Measurements from ENCODE around the gene APLF. TPM values are rescaled to one million over a fixed set of nuclear protein-coding genes. Genes with fewer than 3 reads are reported as not detected.

APLF gene
- total RNA-seq, result 1.1 TPM

DNA sequence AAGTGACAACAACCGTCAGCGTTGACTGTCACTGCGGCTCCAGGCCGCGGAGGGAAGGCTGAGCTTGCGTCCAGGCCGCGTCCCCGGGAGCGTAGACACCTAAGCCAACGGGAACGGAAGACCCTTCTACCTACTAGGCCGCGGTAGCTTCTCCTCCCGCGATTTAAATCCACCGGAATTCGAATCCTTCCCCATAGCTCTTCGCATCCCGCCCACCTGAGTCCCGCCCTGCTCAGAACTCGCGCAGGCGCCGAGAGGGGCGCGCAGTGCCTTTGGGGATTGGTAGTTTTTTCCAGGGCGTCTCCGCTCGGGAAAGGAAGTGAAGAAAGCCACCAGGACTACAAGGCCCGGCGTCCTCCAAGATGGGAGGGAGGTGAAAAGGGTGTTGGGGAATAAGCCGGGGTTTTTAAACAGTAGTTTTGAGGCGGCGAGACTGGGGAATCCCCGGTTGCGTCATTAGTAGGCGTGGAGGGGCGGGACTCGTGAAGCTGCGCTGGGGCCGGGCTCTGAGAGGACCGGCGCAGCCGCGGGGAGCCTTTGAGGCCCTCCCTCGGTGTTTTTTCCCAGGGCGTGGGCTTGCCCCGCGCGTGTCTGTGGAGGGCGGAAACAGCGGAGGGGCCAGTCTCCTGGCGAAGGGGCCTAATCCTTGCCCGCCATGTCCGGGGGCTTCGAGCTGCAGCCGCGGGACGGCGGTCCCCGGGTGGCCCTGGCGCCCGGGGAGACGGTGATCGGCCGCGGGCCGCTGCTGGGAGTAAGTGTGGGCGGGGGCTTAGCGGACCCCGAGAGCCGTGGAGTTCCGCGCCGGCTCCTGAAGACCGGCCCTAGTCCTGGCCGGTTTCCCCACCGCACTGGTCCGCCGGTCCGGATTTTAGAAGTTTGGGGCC, at the start of gene APLF, which contains the start of gene FBXO48:
Gene APLF (plus strand): TSS at position 509 of the 884 bp plus-strand sequence. CDS start 147 bp downstream, at position 656.
Gene FBXO48 (minus strand): TSS at position 218 of the 884 bp plus-strand sequence. CDS start 2,149 bp downstream, outside the sequence.
- ATAC-seq, result peak; percentile 96
- peak; percentile 98 for DNase-seq (ENCODE audit: low spot score)

GRCh38 chr2:68417926-68418325, 49.5 kb upstream of the APLF start:
- no peak for DNase-seq (ENCODE audit: low spot score)
- no peak for ATAC-seq

DNA sequence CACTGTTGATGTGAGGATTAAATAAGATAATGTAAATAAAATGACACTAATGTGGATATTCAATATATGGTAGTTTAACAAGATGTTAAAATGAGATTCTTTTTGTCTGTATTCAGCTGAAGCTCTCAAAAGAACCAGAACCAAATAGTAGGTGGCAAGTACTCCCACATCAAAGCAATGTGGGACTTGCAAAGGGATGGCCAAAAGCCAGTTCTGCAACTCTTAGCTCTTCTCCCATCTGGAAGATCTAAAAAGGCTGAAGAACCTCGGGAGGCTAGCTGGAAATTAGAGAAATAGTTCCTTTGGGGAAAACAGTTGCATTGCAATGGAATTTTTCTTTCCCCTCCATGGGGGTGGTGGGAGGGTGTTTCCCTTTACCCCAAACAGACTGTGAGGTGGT, 49.0 kb upstream of the APLF start:
- ATAC-seq, result no peak
- DNase-seq (ENCODE audit: low spot score), result no peak

GRCh38 chr2:68418855-68419254, 48.5 kb upstream of the APLF start:
- DNase-seq (ENCODE audit: low spot score) (no peak), ATAC-seq (no peak)

DNA sequence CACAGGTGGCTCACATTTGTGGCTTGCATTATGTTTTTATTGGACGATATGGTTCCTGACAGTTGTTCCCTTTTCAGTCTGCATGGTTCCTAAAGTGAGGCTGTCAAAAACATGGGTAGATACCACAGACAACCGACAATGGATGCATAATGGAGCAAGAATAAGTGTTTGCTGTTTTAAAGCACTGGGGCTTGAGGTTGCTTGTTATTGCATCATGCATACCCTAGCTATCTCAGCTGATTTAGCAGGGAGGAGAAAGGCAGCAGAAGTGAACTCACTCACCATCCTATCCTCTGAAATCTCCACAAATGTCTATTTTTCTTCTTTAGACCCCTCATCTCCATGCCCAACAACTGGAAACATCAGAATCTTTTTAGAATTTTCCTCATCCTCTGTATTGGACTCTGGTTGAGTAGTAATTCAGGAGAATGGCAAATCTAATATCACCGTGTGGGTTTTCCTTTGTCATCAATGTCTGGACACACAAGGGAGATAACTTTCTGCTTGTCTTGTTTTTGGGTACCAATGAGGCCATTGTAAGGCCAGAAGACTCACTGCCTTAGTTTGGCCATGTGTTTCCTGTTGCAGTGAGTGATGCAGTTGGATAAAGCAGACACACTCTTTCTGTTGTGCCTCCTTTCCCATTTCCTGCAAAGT, 47.0 kb upstream of the APLF start:
- DNase-seq (ENCODE audit: low spot score) (no peak), ATAC-seq (no peak)

DNA sequence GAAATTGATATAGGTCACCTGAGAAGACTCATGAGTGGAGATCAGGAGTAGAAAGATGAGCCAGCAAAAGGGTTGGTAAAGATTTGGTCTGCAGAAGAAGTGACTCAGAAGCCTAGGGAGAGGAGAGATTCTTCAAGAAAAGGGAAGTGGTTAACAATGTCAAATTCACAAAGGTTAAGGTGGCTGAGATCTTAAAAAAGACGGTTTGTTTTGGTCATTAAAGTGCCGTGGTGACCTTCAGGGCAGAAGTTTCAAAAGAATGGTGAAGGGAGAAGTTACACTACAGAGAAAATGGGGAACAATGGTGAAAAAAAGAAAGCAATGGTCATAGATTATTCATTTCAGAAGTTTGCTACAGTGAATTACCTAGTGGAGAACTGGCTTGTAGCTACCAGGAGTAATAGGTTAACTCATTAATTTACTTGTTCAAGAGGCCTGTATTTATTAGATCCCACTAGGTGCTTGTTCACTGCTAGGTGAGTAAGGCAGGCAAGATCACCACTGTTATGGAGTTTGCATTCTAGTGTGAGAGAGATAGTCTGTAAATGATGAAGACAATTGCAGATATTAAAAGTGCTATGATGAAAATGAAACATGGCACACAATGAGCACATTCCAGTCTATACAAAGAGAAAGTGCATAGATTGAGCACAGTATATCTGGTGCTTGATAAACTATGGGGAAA, 43.3 kb upstream of the APLF start:
- no peak for DNase-seq (ENCODE audit: low spot score)
- no peak for ATAC-seq

- DNase-seq (ENCODE audit: low spot score), result no peak
- no peak for ATAC-seq
Observed at GRCh38 chr2:68425503-68425902, 41.9 kb upstream of the APLF start.

GRCh38 chr2:68426446-68426845, 40.9 kb upstream of the APLF start:
- DNase-seq (ENCODE audit: low spot score), result no peak
- ATAC-seq, result no peak

DNA sequence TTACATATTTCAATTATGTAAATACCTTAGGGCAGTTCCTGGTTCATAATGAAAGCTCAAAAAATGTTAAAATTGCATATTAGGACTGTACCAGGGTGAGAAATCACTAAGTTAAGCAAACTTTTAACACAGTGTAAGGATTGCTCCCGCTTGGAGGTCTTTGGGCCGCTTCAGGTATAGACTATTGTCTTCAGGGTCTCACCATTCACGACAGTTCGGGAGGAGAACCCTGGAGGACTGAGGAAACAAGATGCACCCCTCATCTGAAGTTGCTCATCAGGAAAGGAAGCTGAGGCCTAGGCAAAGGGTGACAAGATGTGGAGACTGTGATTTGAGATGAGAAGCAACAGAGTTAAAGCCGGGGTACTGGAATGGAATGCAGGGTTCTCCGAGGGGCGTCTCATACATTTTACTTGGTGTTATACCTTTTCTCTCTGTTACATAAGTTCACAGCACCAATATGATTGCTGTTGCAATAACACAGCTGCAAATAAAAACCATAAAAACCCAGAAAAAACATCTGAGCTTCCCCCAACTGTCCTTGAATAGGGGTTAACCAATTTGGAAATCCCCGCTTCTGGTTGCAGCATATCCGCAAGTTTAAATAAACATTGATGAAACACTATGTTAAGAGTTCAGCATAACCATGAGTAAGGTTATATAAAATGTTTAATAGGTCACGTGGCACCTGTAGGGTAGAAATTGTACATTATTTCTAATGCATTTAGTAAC, 40.4 kb upstream of the APLF start:
- peak; percentile 55 for ATAC-seq

GRCh38 chr2:68428126-68428525, 39.3 kb upstream of the APLF start:
- ATAC-seq, result no peak
- DNase-seq (ENCODE audit: low spot score), result no peak

More for the DNA sequence above, 40.4 kb upstream of the APLF start:
- no peak for DNase-seq (ENCODE audit: low spot score)

DNA sequence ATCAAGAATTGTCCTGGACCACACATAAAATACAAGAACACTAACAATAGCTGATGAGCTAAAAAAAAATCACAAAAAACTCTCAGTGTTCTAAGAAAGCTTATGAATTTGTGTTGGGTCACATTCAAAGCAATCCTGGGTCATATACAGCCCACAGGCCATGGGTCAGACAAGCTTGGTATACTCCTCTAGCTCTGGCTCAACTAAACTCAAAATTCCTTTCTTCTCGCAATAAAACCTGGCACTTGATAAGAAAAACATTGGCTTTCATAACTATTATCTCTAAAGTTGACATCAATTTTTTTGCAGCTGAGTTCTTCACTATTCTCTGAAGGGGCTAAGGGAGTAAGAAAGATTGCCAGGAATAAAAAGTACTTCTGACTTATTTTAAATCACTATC, 38.6 kb upstream of the APLF start:
- DNase-seq (ENCODE audit: low spot score) (no peak), ATAC-seq (peak; percentile 47)

- no peak for DNase-seq (ENCODE audit: low spot score)
- ATAC-seq, result no peak
Observed at GRCh38 chr2:68429311-68429826, 38.0 kb upstream of the APLF start.

DNA sequence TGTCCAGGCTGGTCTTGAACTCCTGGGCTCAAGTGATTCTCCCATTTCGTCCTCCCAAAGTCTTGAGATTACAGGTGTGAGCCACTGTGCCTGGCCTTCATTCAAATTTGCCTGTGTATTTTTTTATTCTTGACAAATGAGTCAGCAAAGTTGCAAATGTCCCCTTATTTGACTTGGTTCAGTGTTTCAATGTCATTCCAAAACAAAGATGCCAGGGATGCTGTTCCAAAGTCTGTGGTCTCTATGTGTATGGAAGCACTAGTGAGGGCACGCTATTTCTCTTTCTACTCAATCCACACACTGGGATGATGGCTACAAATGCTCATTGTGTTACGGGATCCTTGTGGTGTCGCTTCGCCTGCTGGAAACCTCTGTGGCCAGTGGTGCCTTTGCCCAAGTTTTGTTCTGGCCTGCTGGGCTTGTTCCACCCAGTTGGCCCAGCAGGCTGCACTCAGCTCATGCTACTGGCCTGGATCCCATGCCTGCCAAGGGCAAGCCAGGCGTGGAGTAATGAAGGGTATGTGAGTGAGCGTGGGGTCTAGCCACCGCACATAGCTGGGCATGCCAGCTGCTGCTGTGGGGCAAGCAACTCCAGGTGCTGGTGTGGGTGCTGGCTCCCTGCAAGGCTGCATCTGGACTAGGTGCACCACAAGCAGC, 35.9 kb upstream of the APLF start:
- DNase-seq (ENCODE audit: low spot score) (peak; percentile 62), ATAC-seq (peak; percentile 76)

DNA sequence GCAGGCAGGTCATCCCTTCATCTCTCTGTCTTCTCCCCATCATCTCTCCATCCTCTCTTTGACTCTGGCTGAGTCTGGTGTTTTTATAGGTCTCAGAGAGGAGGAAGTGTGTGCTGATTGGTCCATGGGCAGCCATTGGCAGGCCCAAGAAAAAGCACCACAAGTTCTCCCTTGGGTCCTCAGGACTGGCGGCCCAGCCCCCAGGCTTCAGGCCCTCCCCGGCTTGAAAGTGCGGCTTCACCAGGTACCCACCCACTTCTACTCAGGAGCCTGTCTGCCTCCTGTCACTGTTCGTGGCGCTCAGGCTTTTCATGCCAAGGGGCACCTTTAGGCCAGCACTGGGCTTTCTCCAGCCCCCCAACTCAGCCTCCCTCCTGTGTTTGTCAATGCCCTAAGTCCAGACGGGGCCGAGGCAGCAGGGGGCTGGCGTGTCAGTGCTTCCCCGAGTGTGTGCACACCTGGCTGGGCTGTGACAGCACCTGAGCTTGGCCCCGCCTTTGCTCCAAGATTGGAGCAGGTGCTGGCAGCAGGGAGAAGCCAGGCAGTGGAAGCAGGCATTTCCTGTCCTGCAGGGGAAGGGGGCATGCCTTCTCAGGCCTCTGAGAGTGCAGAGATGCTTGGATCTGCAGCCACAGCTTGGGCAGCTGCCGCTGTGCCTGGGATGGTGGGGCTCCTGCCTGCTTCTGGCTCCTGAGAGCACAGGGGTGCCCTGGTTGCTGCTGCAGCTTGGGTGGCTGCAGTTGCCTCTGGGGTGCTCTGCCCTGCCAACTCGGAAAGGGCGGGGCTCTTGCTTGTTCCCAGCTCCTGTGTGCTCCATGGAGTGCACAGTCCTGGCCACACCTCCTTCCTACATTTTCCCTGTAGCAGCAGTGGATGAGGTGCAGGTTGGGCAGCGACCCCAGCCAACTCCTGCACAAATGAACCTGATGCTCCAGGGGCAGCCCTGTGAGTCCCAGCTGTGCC, 34.4 kb upstream of the APLF start:
- ATAC-seq (no peak), DNase-seq (ENCODE audit: low spot score) (no peak)

- DNase-seq (ENCODE audit: low spot score) (no peak), ATAC-seq (no peak)
Observed at GRCh38 chr2:68434981-68435380, 32.4 kb upstream of the APLF start.

GRCh38 chr2:68435615-68436014, 31.8 kb upstream of the APLF start:
- ATAC-seq (no peak), DNase-seq (ENCODE audit: low spot score) (no peak)

- DNase-seq (ENCODE audit: low spot score), result no peak
Observed at GRCh38 chr2:68436270-68436669, 31.1 kb upstream of the APLF start.

GRCh38 chr2:68438455-68439303, 28.7 kb upstream of the APLF start:
- DNase-seq (ENCODE audit: low spot score) (no peak), ATAC-seq (no peak)

More at GRCh38 chr2:68436270-68436669, 31.1 kb upstream of the APLF start:
- no peak for ATAC-seq
